Gastroesophageal sphincter (tissue), 3 donors: ENCODE measurements around the gene VAV2.

ENCODE experiments used
- EP300 ChIP-seq: sonication (generic); formaldehyde crosslinking; IDR thresholded peaks from one replicate; pipeline ENCODE4 v1.6.1; 2017; ENCODE audit warnings: antibody characterized with exemption, mild to moderate bottlenecking
- POLR2A ChIP-seq, 2 donors: fragments of 450-650 bp; IDR thresholded peaks; one replicate each; pipeline ENCODE4 v1.6.1; 2017; ENCODE audit warnings: antibody characterized with exemption in 2 of 2, mild to moderate bottlenecking in 2 of 2, moderate library complexity in 1 of 2
- POLR2AphosphoS5 ChIP-seq: sonication (generic); formaldehyde crosslinking; IDR thresholded peaks from one replicate; pipeline ENCODE4 v1.6.1; 2017; ENCODE audit warnings: antibody characterized with exemption
- TF ChIP-seq, protein P1 (sequence below), 4 experiments: fragments of 200-600 bp in 2 of 4; fragments of 450-650 bp in 2 of 4; sonication (generic) in 1 of 4; IDR thresholded peaks; one replicate each; pipeline ENCODE4 v1.5.1; 2017 to 2019; ENCODE audit warnings: antibody characterized with exemption in 4 of 4, mild to moderate bottlenecking in 2 of 4, moderate library complexity in 2 of 4

DNA sequence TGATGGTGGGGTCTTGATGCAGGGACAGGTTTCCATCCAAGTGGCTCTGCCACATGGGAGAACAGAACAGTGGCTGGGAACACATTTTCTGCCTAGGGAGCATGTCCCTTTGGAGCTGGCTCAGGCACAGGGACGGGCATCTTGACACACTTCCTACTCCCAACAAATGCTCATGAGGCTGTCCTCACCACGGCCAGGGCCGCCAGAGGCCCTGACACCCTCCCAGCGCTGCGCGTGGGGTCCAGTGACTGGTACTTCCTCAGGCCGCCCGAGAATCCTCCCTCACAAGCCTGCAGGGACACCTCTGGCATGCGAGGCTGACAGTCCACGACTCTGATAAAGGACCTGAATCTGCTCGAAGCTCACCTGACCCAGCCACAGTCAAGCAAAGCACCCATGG is 193.0 kb downstream of the VAV2 start:
- TF ChIP-seq, protein P1, sequence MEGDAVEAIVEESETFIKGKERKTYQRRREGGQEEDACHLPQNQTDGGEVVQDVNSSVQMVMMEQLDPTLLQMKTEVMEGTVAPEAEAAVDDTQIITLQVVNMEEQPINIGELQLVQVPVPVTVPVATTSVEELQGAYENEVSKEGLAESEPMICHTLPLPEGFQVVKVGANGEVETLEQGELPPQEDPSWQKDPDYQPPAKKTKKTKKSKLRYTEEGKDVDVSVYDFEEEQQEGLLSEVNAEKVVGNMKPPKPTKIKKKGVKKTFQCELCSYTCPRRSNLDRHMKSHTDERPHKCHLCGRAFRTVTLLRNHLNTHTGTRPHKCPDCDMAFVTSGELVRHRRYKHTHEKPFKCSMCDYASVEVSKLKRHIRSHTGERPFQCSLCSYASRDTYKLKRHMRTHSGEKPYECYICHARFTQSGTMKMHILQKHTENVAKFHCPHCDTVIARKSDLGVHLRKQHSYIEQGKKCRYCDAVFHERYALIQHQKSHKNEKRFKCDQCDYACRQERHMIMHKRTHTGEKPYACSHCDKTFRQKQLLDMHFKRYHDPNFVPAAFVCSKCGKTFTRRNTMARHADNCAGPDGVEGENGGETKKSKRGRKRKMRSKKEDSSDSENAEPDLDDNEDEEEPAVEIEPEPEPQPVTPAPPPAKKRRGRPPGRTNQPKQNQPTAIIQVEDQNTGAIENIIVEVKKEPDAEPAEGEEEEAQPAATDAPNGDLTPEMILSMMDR (IDR thresholded peaks at IDR 0.05), result no peak
- TF ChIP-seq POLR2AphosphoS5 (no peak), POLR2A (IDR thresholded peaks at IDR 0.05) (no peak), EP300 (no peak)
